GM12891 (cell line): Measurements from ENCODE around the gene MAD1L1.

ENCODE experiments used
- POLR2AphosphoS5 ChIP-seq: IDR thresholded peaks from 2 replicates; pipeline ENCODE4 v1.6.1; 2011; ENCODE audit warnings: low read depth, low read length, control low read depth
- POU2F2 ChIP-seq: IDR thresholded peaks from 2 replicates; pipeline ENCODE4 v1.6.1; 2011; ENCODE audit warnings: low read depth, mild to moderate bottlenecking, control low read depth, low read length, moderate library complexity

DNA sequence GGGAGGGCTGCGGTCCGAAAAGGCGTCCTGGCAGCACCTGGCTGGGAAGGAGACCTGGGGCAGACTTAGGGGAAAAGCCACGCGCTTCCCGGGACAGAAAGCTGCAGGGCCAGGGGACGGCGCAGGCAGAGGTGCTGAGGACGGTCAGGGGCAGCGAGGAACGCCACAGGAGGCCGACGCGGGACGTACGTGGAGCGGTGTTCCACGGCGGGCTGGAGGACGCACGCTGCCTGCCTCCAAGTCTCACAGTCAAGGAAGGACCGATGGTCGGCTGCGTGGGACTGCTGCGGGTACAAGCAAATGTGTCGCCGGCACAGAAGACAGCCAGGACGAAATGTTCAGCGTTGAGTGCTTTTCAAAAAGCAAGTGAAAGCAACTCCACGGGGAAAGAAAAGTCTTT is 317.4 kb downstream of the MAD1L1 start:
- no peak for TF ChIP-seq POU2F2
- TF ChIP-seq POLR2AphosphoS5, result no peak
